GM04504 (cell line): ENCODE data around the gene GRM4.

ENCODE experiments used
- DNase-seq: peaks from one replicate; pipeline ENCODE4 v3.0.0-alpha.2; 2012; ENCODE audit warnings: low read depth

GRM4 gene

DNA sequence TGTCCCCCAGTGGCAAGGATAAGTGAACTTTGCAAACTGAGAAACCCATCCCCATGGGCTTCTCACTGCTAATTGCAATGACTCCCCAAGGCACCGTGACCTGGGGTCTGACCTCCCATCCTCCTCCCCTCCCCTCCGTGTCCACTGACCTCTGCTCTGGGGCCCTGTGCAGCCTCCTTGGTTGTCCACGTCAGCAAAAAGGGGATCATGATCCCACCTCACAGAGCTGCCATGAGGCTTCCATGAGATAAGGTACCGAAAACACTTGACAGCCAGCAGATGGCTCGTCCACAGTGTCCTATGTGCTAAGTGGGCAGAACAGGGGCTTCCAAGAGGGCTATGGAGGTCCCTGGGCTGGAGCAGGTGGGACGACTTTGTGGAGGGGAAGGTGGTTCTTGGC lies 104.5 kb downstream of the GRM4 start:
- no peak for DNase-seq

DNA sequence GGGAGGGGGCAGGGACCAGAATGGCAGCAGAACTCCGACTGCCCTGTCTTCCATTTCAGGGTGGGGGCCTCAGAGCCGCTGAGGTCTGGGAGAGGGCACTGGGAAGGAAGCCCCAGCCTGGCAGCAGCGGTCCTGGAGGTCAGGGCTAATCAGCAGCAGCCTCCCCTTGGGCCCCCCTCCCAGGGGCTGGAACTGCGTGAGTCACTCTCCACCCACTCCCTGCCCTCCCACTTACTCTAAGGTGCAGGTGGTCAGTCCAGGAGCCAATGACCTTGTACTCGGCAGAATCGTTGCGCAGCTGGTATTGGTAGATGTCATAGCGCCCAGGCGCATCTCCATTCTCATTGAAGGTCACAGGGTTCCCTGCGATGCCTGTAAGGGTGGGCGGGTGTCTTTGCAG lies 105.9 kb downstream of the GRM4 start:
- no peak for DNase-seq

DNA sequence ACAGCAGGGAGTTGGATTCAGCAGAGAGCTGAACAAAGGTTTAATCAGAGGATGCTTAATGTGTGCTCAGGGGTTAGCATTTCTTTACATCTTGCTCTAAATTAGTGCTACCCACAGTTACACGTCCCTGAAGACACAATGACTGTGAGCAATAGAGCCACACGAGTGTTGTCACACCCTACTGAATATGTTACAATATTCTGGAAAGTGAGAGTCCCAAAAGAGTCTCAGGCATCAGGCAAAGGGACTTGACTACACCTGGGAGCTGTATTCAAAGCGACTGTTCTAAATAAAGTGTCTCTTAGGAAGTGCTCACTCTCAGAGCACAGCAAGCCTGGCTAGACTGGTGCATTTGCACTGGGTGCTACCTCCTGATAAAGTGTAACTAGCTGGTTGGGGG lies 108.7 kb downstream of the GRM4 start:
- DNase-seq: no peak

DNA sequence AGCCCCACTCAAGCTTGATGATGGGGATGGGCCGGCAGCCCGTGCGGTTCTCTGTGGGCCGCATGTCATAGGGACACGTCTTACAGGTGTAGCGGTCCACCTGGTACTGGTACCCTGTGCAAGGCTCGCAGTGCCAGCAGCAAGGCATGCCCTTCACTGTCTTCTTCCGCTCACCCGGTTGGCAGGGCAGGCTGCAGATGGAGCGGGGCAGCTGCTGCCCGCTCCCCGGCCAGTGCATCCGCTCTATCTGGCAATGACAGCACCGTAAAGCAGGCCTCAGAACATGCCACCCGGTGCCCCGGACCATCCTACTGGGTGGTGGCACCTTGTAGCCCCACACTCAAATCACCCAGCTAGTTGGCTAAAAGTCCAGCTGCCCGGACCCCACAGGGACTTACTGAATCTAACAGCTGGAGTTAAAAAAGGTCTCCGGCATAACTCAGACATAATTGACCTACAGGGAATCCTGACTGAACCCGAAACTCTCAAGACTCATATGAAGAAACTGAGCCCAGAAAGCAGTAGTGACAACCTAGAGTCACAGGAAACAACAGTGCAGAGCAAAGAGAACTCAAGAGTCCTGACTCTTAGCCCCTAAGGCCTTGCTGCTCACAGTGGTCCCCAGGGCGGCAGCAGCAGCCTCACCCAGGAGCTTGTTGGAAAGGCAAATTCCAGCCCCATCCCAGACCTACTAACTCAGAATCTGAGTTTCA lies 109.4 kb downstream of the GRM4 start:
- no peak for DNase-seq

DNA sequence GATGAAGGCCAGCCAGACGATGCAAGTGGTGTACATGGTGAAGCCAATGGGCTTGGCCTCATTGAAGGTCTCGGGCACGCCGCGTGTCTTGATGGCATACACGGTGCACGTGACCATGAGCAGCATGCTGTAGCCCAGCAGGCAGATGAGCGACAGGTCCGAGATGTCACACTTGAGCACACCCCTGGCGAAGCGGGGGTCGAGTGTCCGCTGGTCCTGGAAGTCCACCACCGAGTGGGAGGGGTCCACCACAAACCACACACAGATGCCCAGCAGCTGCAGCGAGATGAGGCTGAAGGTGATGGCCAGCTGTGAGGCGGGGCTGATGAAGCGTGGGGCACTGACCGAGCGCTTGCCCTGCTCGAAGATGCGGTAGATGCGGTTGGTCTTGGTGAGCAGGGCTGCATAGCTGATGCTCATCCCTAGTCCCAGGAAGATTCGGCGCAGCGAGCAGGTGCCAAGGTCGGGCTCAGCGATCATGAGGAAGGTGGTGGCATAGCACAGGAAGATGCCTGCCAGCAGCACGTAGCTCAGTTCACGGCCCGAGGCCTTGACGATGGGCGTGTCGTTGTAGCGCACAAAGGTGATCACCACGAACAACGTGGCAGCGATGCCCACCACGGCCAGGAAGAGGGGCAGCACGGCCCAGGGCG lies 110.1 kb downstream of the GRM4 start:
- no peak for DNase-seq

DNA sequence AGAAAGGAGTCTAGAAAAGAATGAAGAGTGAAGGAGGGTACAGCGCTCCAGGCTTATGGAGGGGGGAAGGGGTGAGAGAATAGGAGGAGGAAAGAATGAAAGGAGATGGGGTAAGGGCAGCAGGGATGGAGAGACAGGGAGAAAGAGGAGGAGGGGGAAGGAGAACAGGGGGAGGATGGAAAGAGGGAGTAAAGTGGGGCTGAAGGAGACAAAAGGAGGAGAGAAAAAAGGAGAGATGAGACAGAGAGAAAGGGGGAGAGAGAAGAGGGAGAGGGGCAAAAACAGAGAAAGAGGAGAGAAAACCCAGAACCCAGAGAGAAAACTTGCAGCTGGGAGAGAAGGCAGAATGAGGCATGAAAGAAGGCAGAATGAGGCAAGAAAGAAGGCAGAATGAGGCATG lies 110.7 kb downstream of the GRM4 start:
- DNase-seq: no peak

DNA sequence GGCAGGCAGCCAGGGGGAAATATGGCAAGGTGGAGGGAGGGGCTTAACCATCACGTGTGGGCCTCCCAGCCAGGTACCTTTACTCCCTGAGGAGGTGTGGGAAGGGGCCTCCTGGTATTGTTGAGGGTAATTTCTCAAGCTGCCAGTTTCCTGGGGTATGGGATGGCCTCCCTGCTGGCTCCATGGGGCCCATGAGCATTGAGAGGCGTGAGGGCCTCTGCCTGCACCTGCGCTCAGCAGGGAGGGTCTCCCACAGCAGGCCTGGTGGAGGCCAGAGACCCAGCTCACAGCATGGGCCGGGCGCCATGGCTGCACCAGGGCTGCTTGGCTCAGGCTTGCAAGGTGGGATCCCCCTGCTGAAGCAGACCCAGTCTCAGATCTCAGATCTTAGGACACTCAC lies 113.0 kb downstream of the GRM4 start:
- DNase-seq: no peak

DNA sequence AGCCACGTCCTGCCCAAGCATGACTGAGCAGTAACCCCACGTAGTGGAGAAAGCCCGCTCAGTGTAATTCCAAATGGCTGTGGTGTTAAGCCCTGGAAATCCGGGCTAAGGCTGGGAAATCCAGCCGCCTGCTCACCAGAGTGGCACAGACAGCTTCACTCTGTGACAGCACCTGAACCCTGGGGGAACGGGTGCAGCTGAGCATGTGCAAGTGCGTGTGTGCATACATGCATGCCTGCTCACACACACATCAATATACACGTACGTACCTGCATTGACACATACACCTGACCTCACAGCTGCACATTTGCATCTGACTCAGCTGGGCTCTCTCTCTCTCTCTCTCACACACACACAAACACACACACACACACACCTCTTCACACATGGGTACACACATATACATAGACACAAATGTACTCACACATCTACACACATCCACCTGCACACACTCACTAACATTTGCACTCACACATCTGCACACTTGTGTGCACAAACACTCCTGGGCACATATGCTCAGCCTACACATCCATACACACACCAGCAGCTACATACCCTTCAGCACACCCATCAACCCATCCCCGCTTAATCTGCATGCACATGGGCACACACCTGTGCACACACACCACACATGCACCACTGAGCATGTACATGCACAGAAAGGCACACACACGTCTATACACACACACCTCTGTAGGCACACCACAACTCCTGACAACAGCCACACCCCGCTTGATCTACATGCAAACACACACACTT lies 114.1 kb downstream of the GRM4 start:
- no peak for DNase-seq

DNA sequence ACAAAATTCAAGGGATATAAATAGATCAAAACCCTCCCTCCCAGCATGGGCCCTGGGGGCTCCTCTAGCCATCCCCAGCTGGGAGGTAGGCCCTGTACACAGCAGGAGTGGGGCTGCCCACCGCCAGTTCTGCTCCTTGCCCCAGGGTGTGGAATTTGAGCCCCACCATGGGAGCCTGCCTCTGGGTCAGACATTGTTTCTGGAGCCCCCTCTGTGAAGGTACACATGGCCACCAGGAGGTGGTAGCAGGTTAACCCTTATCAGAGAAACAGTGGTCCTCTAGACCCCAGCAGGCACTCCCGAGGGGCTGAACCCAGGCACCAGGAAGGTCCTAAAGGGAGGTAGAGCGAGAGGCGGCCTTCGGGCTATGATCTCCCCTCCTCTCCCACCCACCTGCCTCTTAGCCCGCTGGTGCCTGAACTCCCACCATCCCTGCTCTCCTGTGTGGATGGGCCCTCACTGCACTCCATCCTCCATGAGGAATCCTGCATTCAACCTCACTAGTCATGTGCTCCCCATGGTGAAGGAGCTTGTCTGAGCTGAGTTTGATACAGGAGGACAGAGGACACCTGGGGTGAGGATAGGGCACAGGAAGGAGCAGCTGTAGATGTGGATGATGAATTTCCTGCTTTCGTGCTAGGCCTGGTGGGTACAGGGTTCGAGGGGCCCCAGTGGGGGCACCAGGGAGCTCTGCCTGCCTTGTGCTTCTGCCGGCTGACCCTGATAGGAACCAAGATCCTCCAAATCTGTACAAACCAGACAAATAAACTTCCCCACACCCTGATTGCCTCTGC lies 114.9 kb downstream of the GRM4 start:
- no peak for DNase-seq

DNA sequence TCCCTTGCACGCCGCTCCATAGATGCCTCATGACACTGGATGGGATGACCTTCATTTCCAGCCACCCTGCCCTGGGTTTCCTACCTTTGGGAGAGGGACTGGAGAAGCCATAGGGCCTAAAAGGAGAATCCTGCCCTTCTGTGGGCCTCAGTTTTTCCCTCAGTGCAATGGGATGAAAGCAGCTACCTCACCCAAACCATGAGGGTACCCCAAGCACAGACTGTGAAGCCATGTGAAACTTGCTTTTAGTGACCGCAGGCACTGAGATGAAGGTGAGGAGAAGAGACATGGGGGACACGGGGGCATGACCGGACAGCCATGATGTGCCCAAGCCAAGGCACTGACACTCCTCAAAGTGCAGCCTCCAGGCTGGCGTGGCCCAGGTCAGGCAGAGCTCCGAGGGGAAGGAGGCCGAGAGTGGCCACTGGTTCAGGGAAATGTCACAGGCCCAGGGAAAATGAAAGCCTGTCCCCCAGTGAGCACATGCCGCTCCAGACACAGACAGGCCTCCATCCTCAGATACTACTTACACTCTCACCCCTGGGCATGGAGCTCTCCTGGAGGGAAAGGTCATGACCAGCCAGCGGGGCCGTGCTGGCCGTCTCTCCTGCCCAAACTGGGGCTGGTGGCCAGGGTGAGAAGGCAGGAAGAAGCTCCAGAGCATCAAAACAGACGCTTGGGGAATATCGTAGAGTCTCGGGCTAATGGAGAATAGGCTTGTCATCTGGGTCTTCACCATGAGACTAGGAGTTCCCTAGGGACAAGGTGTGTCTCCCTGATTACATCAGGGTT lies 116.2 kb downstream of the GRM4 start:
- DNase-seq: no peak

DNA sequence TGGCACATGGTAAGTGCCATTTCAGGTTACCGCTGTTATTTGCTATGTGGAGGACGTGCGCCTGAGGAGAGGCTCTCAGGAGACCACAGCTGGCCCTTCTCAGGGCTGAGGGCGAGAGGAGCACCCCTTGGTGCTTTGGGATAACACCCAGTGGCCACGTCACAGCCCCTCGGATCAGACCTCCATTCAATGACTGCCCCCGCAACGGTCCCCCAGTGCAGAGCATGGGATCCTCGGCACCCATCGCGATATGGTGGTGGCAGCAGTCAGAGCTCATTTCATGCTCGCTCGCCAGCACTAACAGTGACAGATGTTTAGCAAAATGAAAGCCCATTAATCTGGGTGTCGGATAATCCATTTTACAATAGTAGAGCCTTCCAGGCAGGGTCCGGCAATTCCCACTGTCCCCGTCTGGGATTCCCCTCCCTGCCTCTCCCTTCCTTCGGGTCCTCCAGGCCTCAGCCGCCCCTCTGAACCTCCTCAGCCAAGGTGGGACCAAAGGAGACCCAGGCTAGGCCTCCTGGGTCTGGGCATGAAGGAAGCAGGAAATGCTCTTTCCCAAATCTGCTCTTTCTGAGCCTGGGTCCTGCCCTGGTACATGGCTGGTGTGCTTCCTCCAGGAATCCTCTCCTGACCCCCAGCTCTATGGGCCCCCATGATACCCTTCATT lies 117.1 kb downstream of the GRM4 start:
- no peak for DNase-seq

DNA sequence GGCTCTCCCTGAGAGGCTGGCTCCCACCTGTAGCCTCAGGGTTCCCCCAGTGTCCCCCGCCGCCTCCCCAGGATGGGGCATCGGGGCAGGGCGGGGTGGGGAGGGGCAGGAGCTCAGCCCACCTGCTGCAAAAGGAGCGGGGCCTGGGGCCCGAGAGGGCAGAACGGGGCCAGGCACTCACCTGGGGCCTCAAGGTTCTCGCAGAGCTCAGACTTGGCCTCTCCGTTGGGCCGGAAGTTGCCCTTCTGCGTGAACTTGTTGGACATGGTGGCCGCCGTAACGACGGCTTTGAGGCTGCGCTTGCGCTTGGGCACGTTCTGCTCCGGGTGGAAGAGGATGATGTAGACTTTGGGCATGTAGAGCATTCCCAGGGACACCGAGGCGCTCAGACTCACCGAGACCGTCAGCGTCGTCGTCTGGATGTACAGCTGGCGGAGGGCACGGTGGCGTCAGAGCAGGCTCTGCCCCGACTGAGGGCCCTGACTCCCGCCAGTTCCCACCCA lies 117.9 kb downstream of the GRM4 start:
- DNase-seq: no peak

DNA sequence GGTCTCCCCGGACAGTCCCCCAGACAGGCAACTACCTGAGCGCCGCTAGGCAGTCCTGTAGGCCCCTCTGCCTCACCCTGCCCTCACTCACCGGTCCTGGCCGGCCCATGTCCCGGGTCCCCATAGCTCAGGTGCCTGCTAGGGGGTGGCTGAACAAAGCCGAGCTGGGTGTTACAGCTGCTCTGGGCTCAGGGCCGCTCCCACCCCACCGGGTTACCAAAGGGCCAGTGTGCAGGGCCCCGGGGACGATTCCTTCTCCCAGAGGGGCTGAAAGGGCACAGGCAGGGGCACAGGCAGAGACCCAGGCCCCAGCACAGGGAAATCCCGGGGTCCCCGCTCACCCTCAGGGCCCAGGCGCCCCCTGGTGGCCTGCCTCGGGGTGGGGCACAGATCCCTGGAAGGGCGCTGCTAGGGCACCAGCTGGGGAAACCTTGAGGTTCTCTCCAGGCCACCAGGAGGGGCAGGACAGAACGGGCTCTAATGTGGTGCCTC lies 118.4 kb downstream of the GRM4 start:
- DNase-seq: no peak

DNA sequence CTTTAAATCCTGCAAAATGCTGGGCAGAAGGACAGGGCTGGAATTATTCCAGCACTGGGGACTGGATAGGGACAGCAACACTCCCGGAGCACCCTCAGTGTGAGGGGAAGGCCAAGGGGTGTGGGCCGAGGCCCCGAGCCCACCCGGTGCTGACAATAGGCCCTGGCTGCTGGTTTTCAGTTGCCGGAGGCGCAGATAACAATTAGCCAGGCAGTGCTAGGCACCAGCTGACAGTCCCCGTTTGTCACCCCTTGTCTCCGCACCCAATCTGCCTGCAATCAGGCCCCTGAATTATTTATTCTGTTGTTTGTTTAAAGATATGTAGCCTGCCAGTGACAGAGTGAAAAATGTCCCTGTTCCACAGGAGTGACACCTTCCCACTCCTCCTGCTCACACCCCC lies 120.0 kb downstream of the GRM4 start:
- no peak for DNase-seq

DNA sequence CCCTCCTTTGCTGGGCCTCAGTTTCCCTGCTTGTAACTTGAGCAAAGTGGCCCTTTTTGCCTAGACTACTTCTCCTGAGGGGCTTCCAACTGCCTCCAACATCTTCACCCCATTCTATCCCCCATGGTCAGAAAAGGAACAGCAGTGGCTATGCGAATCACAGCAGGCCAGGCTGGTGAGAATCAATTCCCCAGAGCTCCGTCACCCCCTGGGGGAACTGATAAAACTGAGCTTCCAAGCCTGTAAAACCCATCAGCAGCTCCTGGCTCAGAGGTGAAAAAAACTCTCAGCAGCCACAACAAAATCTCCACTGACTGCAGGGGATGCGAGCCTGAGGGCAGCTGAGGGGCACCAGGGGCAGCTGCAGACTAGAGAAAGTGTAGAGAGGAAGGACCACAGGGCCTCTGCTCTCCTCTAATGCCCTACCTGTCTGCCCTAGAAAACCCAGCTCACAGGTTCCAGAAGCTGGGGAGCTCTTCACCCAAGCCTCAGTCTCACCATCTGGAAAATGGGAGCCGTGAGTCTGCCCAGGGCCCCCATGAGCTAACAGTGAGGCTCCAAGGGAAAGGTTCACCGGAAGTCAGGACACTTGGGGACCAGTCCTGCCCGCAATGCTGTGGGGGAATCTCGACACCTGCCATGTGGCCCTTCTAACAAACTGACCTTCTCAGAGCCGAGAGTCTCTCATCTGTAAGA lies 120.6 kb downstream of the GRM4 start:
- DNase-seq: no peak

DNA sequence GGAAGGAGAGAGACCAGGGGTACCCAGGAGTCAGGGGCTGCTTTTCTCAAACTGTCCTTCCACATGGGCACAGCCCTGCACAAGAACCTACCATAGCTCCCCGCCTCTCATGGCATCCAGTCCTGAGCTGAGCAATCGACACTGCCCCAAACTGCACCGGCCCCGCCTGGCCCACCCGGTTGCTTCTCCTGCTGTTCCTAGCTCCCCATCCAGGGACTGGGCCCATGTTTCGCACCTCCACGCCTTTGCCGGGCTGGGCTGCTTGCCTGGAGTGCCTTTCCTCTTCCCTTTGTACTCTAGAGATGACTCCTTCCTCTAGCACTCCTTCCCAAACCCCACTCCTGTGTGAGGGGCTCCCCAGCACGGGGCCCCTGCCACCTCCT lies 123.0 kb downstream of the GRM4 start:
- no peak for DNase-seq

DNA sequence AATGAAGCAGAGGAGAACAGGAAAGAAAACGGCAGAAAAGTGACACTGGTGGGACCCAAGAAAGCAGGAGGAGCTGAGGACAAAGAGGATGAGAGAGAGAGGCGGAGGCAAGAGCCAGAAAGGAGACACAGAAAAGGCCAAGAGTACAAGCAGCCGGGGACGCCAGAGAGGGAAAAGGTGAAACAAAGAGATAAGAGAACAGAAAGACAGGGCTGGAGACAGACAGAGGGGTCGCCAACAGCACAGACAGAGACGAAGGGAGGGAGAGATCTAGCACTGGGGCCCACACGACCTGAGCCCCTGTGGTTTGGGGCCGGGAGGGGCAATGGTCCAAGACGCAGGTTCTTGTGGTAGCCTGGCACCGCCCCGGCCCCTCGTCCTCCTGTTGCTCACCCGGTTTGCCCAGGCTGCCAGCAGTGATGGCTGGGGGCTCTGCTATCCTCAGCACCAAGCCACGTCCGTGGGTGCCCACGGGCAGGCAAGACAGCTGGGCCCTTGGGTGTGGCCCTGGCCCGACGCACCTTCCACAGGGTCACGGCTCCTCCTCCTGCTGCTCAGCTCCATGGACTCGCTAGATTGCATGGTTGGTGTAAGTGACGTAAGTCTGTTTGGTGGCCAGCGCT lies 123.5 kb downstream of the GRM4 start:
- no peak for DNase-seq

DNA sequence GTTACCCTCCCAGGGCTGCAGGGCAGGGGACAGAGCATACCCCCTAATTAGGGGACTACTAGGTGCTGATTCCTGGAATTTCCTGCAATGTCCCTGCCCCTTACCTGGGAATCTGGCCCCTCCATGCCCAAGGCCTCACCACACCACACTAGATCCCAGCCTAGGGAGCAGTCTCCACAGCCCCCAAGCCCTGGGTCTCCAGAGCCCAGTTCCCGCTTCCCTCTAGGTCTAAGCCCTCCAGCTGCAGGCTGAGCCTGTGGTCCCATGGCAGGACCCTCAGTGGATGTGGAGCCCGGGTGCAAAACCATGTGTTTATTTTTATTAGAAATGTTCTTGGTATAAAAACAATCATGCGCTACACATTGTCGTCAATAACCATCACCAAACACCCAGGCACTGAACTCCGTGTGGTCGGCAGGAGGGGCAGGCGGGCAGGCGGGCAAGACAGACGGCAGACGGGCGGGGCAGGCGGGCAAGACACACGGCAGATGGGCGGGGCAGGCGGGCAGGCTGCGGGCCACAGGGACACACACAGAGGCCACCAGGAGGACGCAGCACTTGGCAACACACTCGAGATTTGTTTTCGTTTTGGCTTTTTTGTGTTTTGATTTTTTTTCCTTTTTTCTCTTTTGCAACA lies 124.2 kb downstream of the GRM4 start:
- DNase-seq: no peak
